A549 (cell line): Measurements from ENCODE around the gene INPP5B. TPM values are rescaled to one million over a fixed set of nuclear protein-coding genes. Genes with fewer than 3 reads are reported as not detected.

Experiments
- ATAC-seq, 2 experiments: fragments of 200-7000 bp in 1 of 2; fragments of >200 bp in 1 of 2; cut with Nextera tagmentation in 1 of 2; cut with Tn5 transposase in 1 of 2; 3 replicates each; pipeline versions ENCODE4 v1.8.0 to v1.9.1; 2018 to 2020; ENCODE audit warnings: mild to moderate bottlenecking in 1 of 2, moderate library complexity in 1 of 2
- CTCF ChIA-PET: fragments of 300-600 bp; sonication (Branson Sonifier 250); formaldehyde crosslinking; extraction: SDS; loops from one replicate; lab custom pipeline; 2021; ENCODE audit warnings: antibody characterized with exemption, inconsistent platforms; lab: Yijun Ruan, JAX
- POLR2A ChIA-PET: fragments of 350-600 bp; formaldehyde crosslinking; extraction: SDS; loops from one replicate; lab custom pipeline; 2021; ENCODE audit warnings: antibody characterized with exemption, inconsistent platforms; lab: Yijun Ruan, JAX
- DNase-seq, 2 experiments: peaks; one replicate each; pipeline versions ENCODE4 v3.0.0 to v3.0.0-alpha.2; 2011 to 2016; ENCODE audit warnings: low read depth in 1 of 2, low spot score in 1 of 2
- FAIRE-seq: peaks from 2 replicates; lab custom pipeline; 2011; peaks lifted over from hg19 to GRCh38; lab: Jason Lieb, UNC
- H3K27ac ChIP-seq, 2 experiments: fragments of >200 bp; sonication (Bioruptor Twin); formaldehyde crosslinking; 3 replicates each; pipeline ENCODE4 v1.5.1; 2016 to 2017
- H3K4me1 ChIP-seq: fragments of >200 bp; sonication (Bioruptor Twin); formaldehyde crosslinking; 3 replicates; pipeline ENCODE4 v1.6.1; 2016
- H3K4me2 ChIP-seq: fragments of >200 bp; sonication (Bioruptor Twin); formaldehyde crosslinking; 3 replicates; pipeline ENCODE4 v1.6.1; 2016
- H3K4me3 ChIP-seq: fragments of >200 bp; sonication (Bioruptor Twin); formaldehyde crosslinking; 3 replicates; pipeline ENCODE4 v1.5.1; 2016
- H3K9me3 ChIP-seq: fragments of >200 bp; sonication (Bioruptor Twin); formaldehyde crosslinking; 3 replicates; pipeline ENCODE4 v1.6.1; 2016
- CEBPB ChIP-seq, 2 experiments: fragments of >200 bp in 1 of 2; sonication (Bioruptor Twin) in 1 of 2; formaldehyde crosslinking in 1 of 2; IDR thresholded peaks; 2 replicates each; pipeline ENCODE4 v1.6.1; 2012 to 2016
- EP300 ChIP-seq, 2 experiments: fragments of >200 bp; sonication (Bioruptor Twin); formaldehyde crosslinking; IDR thresholded peaks; 2 replicates in 1 of 2; 3 replicates in 1 of 2; pipeline ENCODE4 v1.6.1; 2016 to 2017
- FOSB ChIP-seq: fragments of 250-450 bp; sonication (Bioruptor Pico); IDR thresholded peaks from 2 replicates; pipeline ENCODE4 v1.5.0; 2020; ENCODE audit warnings: mild to moderate bottlenecking, moderate library complexity
- FOXS1 ChIP-seq: fragments of 250-450 bp; sonication (Bioruptor Pico); IDR thresholded peaks from 2 replicates; pipeline ENCODE4 v1.5.0; 2020; ENCODE audit warnings: mild to moderate bottlenecking, moderate library complexity
- HOXA7 ChIP-seq: fragments of 250-450 bp; sonication (Bioruptor Pico); IDR thresholded peaks from 2 replicates; pipeline ENCODE4 v1.5.0; 2020; ENCODE audit warnings: mild to moderate bottlenecking, moderate library complexity
- HOXB13 ChIP-seq: fragments of 250-450 bp; sonication (Bioruptor Pico); IDR thresholded peaks from 2 replicates; pipeline ENCODE4 v1.5.0; 2020; ENCODE audit warnings: low read depth, mild to moderate bottlenecking, moderate library complexity
- MAFK ChIP-seq: fragments of 450-650 bp; IDR thresholded peaks from 2 replicates; pipeline ENCODE4 v1.6.1; 2014; ENCODE audit not compliant: partially characterized antibody
- MYC ChIP-seq: IDR thresholded peaks from 2 replicates; pipeline ENCODE4 v1.6.1; 2012; ENCODE audit warnings: mild to moderate bottlenecking, inconsistent platforms, low read length, improper control_type of control experiment, borderline replicate concordance
- NR3C1 ChIP-seq: fragments of >200 bp; sonication (Bioruptor Twin); formaldehyde crosslinking; IDR thresholded peaks from 3 replicates; pipeline ENCODE4 v1.6.1; 2017
- PHF8 ChIP-seq: fragments of 200-600 bp; sonication (generic); IDR thresholded peaks from 2 replicates; pipeline ENCODE4 v1.6.1; 2016; ENCODE audit warnings: low read depth, mild to moderate bottlenecking, antibody characterized with exemption, moderate library complexity, borderline replicate concordance
- POLR2A ChIP-seq: IDR thresholded peaks from 2 replicates; pipeline ENCODE4 v1.6.1; 2012; ENCODE audit warnings: mild to moderate bottlenecking, low read length
- POLR2AphosphoS2 ChIP-seq: conservative IDR thresholded peaks from 2 replicates; pipeline ENCODE4 v1.6.1; 2012; ENCODE audit warnings: low read length, improper control_type of control experiment, inconsistent platforms
- RCOR1 ChIP-seq: fragments of 150-350 bp; IDR thresholded peaks from 2 replicates; pipeline ENCODE4 v1.6.1; 2014; ENCODE audit warnings: antibody characterized with exemption, low read length, low read depth
- SMC3 ChIP-seq: fragments of >200 bp; sonication (Bioruptor Twin); formaldehyde crosslinking; IDR thresholded peaks from 3 replicates; pipeline ENCODE4 v1.6.1; 2018; ENCODE audit warnings: inconsistent platforms
- TP53 ChIP-seq: fragments of 250-450 bp; sonication (Bioruptor Pico); IDR thresholded peaks from 2 replicates; pipeline ENCODE4 v1.5.0; 2021; ENCODE audit warnings: mild to moderate bottlenecking, moderate library complexity
- ZFP36 ChIP-seq: fragments of 450-650 bp; IDR thresholded peaks from 2 replicates; pipeline ENCODE4 v1.6.1; 2014; ENCODE audit warnings: borderline replicate concordance; ENCODE audit not compliant: partially characterized antibody
- WGBS: methylation state at CpG from one replicate; pipeline ENCODE4 v1.1.6; 2017; ENCODE audit errors: missing lambda C conversion rate; 5-methylcytosine and 5-hydroxymethylcytosine counted together
- polyA plus RNA-seq, 4 experiments: library from polyadenylated mRNA; depleted of rRNA in 3 of 4; stranded (reverse); fragments of >200 nt; fragmentation: RNase III in 1 of 4; extraction: RNeasy Plus Mini Kit Qiagen cat#74134 plus additional on column Dnase treatment in 1 of 4; gene quantifications; 2 replicates in 3 of 4; 3 replicates in 1 of 4; pipeline ENCODE4 v1.2.3, GENCODE V29; 2011 to 2017
- TF ChIP-seq, protein P1 (sequence below): fragments of >200 bp; sonication (Bioruptor Twin); formaldehyde crosslinking; IDR thresholded peaks from 2 replicates; pipeline ENCODE4 v1.6.1; 2016

INPP5B gene
- polyA plus RNA-seq, 2 of the 4 experiments (the other 2 are of a cell fraction), result 4.9 to 11.1 TPM

DNA sequence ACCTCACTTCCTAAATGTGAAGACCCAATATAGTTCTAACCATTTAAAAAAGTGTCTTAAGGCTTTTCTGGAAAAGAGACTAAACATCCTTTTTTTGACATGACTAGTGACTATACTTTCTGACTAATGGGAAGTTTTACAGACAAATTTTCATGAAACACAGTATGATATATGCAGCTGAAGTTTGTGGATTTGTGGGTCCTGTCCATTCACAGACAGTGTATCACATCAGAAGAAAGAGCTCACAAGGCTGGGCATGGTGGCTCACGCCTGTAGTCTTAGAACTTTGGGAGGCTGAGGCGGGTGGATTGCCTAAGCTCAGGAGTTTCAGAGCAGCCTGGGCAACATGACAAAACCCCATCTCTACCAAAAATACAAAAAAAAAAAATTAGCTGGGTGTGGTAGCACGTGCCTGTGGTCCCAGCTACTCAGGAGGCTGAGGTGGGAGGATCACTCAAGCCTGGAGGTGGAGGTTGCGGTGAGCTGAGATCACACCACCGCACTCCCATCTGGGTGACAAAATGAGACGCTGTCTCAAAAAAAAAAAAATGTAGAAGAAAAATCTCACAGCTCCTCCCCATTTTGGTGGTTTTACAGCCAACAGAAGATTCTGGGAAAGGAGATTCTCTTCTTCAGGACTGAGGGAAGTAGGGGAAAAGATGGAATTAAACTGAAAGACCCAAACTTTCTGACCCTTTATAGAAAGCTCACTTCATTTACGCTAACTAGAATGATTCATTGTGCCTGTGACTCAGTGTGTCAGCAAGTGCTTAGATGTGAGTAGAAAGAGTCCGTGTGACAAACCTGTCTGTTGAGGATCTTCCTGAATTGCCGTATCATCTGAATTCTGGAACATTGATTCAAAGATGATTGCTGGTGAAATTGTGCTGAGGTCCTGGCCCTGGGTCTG is 123.7 kb downstream of the INPP5B start:
- ATAC-seq, result no peak

DNA sequence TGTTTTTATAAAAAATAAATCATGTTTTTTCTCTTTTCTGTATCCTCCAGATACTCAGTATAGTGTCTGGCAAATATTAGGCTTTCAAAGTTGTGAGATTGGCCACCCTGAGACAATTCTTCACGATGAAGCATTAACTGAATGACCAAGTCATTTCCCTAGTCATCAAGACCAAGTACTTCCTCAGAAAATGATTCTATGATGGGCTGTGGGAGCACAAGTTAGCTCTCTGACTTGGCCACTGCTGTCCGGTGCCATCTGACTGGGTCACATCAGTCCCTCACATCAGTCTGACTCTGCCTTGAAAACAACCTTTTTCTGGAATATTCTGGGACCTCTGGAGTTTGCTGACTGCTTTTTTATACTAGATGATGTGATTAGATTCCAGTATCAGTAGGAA is 125.4 kb downstream of the INPP5B start:
- H3K4me1 ChIP-seq, result no peaks in the 10 kb centered on the region
- H3K4me2 ChIP-seq, result no peak overlapping the region
- H3K9me3 ChIP-seq, result no peaks in the 10 kb centered on the region
- TF ChIP-seq NR3C1, result no peak
- TF ChIP-seq TP53, result no peak
- TF ChIP-seq HOXB13 (CRISPR knock-in tag), result no peak
- TF ChIP-seq CEBPB (IDR thresholded peaks at IDR 0.05), result no peak
- no peak for TF ChIP-seq POLR2A
- CTCF ChIA-PET, result no interaction called here
- ATAC-seq (no peak), FAIRE-seq (no peak), DNase-seq (no peak)
- POLR2A ChIA-PET, result no interaction called here
- 93% methylated on average over 2 of the region's 2 CpGs for WGBS
- H3K27ac ChIP-seq, result no peak overlapping the region
- H3K4me3 ChIP-seq, result no peak overlapping the region

More for the DNA sequence above, 123.7 kb downstream of the INPP5B start:
- Histone ChIP-seq H3K4me2 (no peak overlapping the region), H3K27ac (no peak overlapping the region), H3K4me3 (no peak overlapping the region), H3K9me3 (no peaks in the 10 kb centered on the region), H3K4me1 (no peaks in the 10 kb centered on the region)
- POLR2A ChIA-PET, result no interaction called here
- DNase-seq (no peak), FAIRE-seq (no peak)
- CTCF ChIA-PET, result interaction anchor here (0.6 to 1.4 kb wide), 4 partner anchors 10 to 724 kb away, joined by 3 to 6 read pairs (median 3); partner anchors contain the start of gene MTF1
- TF ChIP-seq HOXA7 (CRISPR knock-in tag) (no peak), PHF8 (no peak)
- WGBS, result 85% methylated on average over 9 of the region's 9 CpGs

DNA sequence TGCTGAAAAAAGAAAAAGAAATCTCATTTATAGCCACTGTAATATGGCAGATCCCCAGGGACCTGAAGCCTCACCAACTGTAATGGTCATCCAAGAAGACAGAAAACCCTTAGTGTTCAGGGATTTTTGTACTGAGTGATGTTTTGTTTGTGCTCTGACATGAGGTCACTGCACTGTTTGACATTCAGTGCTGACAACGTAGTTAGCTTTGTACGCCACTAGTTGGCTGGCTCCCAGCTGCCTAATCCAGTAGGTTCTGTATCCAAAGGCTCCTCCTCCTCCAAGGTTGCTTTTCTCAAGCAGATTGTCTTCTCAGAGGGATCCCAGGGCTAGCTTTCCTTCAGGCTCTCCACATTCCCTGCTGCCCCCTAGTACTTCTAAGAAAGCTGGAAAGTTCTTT is 129.4 kb downstream of the INPP5B start:
- H3K9me3 ChIP-seq, result no peaks in the 10 kb centered on the region
- H3K4me1 ChIP-seq, result no peaks in the 10 kb centered on the region
- no peak overlapping the region for H3K4me3 ChIP-seq
- CTCF ChIA-PET, result interaction anchor here (1.0 to 1.8 kb wide), 3 partner anchors 41 to 58 kb away, joined by 3 to 5 read pairs (median 4); partner anchors contain the start of gene MTF1
- POLR2A ChIA-PET, result interaction anchor here (1.6 kb wide), 1 partner anchor 10 kb away, joined by 7 read pairs; the partner anchor contains the start of genes C1orf122 and YRDC
- DNase-seq (peak in 1 of 2 experiments; percentile 14), FAIRE-seq (no peak), ATAC-seq (peak; percentile 59 to 71; a peak in 5 of 6 replicates)
- H3K4me2 ChIP-seq, result no peak overlapping the region
- WGBS, result 9% methylated on average over 2 of the region's 2 CpGs
- TF ChIP-seq SMC3 (no peak), MYC (no peak), EP300 (IDR thresholded peaks at IDR 0.05) (no peak), FOXS1 (CRISPR knock-in tag) (no peak), MAFK (no peak), RCOR1 (no peak), ZFP36 (no peak)
- TF ChIP-seq, protein P1, sequence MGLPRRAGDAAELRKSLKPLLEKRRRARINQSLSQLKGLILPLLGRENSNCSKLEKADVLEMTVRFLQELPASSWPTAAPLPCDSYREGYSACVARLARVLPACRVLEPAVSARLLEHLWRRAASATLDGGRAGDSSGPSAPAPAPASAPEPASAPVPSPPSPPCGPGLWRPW, result no peak
- no peak overlapping the region for H3K27ac ChIP-seq

DNA sequence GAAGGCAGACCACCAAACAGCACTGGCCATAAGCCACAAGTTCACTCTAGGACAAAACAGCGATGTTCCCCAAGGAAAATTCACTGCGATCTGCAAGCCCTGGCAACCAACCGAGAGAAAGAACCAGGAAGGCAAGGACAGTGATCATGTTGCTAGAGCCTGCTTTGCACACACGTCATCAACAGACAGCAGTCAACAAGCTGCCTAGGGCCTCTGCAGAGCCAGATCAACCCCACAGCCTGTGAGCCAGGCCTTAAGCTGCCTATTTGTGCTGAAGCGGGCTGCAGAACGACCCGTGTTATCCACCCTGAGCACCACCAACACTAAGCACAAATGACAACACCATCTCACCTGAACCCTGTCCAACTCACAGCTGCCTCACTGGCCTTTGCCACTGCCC is 132.6 kb downstream of the INPP5B start:
- no peak overlapping the region for H3K4me3 ChIP-seq
- no peak for DNase-seq
- no peak for TF ChIP-seq FOSB (CRISPR knock-in tag)
- TF ChIP-seq POLR2AphosphoS2, result no peak
- FAIRE-seq, result no peak
- no peak for ATAC-seq
- CTCF ChIA-PET, result no interaction called here
- WGBS, result 93% methylated on average over 7 of the region's 7 CpGs
- H3K4me1 ChIP-seq, result peaks cover 23% of the 10 kb centered on the region; the same call in 2 of the 3 replicates
- no peak overlapping the region for H3K4me2 ChIP-seq
- H3K9me3 ChIP-seq, result no peaks in the 10 kb centered on the region
- POLR2A ChIA-PET, result no interaction called here
- H3K27ac ChIP-seq, result no peak overlapping the region
